Adrenal gland (tissue), 5 donors: Measurements from ENCODE around the gene SRRM2.

Source experiments
- POLR2A ChIP-seq, 2 donors: fragments of 450-650 bp; IDR thresholded peaks; one replicate each; pipeline ENCODE4 v1.6.1; 2017; ENCODE audit warnings: antibody characterized with exemption in 2 of 2, mild to moderate bottlenecking in 2 of 2, moderate library complexity in 1 of 2
- TF ChIP-seq, protein P1 (sequence below), 6 experiments: fragments of 450-650 bp in 4 of 6; fragments of 200-600 bp in 2 of 6; sonication (generic) in 1 of 6; IDR thresholded peaks; 1 replicate in 5 of 6; 2 replicates in 1 of 6; pipeline versions ENCODE4 v1.5.1 to v1.8.0; 2016 to 2021; ENCODE audit warnings: antibody characterized with exemption in 6 of 6, mild to moderate bottlenecking in 2 of 6, moderate library complexity in 1 of 6
- donor health status: DM: no; HTN: no; CAD: no.

- TF ChIP-seq, protein P1, sequence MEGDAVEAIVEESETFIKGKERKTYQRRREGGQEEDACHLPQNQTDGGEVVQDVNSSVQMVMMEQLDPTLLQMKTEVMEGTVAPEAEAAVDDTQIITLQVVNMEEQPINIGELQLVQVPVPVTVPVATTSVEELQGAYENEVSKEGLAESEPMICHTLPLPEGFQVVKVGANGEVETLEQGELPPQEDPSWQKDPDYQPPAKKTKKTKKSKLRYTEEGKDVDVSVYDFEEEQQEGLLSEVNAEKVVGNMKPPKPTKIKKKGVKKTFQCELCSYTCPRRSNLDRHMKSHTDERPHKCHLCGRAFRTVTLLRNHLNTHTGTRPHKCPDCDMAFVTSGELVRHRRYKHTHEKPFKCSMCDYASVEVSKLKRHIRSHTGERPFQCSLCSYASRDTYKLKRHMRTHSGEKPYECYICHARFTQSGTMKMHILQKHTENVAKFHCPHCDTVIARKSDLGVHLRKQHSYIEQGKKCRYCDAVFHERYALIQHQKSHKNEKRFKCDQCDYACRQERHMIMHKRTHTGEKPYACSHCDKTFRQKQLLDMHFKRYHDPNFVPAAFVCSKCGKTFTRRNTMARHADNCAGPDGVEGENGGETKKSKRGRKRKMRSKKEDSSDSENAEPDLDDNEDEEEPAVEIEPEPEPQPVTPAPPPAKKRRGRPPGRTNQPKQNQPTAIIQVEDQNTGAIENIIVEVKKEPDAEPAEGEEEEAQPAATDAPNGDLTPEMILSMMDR (IDR thresholded peaks at IDR 0.05): no peak
- TF ChIP-seq POLR2A (IDR thresholded peaks at IDR 0.05): no peak
Measured at GRCh38 chr16:2749936-2750335, 2.5 kb upstream of the SRRM2 start.
